Thyroid gland (tissue), 4 donors: Measurements from ENCODE around the gene TAPBPL. TPM values are rescaled to one million over a fixed set of nuclear protein-coding genes. Genes with fewer than 3 reads are reported as not detected.

Experiments
- DNase-seq, 2 donors: peaks; one replicate each; pipeline ENCODE4 v3.0.0-alpha.2; 2019
- H3K27ac ChIP-seq, 3 donors: fragments of 200-600 bp; sonication (generic); 1 replicate in 2 of 3; 2 replicates in 1 of 3; pipeline ENCODE4 v1.5.1; 2016 to 2019; ENCODE audit warnings: mild to moderate bottlenecking in 1 of 3, moderate library complexity in 1 of 3
- H3K27me3 ChIP-seq: fragments of 200-600 bp; sonication (generic); one replicate; pipeline ENCODE4 v1.5.1; 2019
- H3K36me3 ChIP-seq, 2 donors: fragments of 200-600 bp; sonication (generic); one replicate each; pipeline ENCODE4 v1.5.1; 2016 to 2019
- H3K4me1 ChIP-seq, 2 donors: fragments of 200-600 bp; sonication (generic); one replicate each; pipeline ENCODE4 v1.5.1; 2017 to 2019
- H3K4me3 ChIP-seq, 3 donors: fragments of 200-600 bp; sonication (generic); replicated peaks in 1 of 3; 1 replicate in 2 of 3; 2 replicates in 1 of 3; pipeline ENCODE4 v1.5.1; 2016; ENCODE audit warnings: mild to moderate bottlenecking in 1 of 3
- H3K9me3 ChIP-seq: fragments of 200-600 bp; sonication (generic); one replicate; pipeline ENCODE4 v1.5.1; 2017
- POLR2A ChIP-seq, 2 donors: fragments of 450-650 bp; IDR thresholded peaks; one replicate each; pipeline ENCODE4 v1.6.1; 2017; ENCODE audit warnings: antibody characterized with exemption in 2 of 2, mild to moderate bottlenecking in 2 of 2, moderate library complexity in 1 of 2
- WGBS, 2 donors: methylation state at CpG; one replicate each; pipeline ENCODE4 v1.1.5; 2017; 5-methylcytosine and 5-hydroxymethylcytosine counted together
- intact Hi-C: fragments of 100-400 bp; cut with DNase I; formaldehyde crosslinking; loops from one replicate; pipeline ENCODE4 v1.15.1; 2023
- total RNA-seq, 4 donors: library from RNA; depleted of rRNA; stranded (reverse); fragments of >200 nt; gene quantifications; one replicate each; pipeline ENCODE4 v1.2.3, GENCODE V29; 2016
- TF ChIP-seq, protein P1 (sequence below), 6 experiments: fragments of 200-600 bp in 3 of 6; fragments of 450-650 bp in 3 of 6; sonication (generic) in 3 of 6; IDR thresholded peaks; one replicate each; pipeline ENCODE4 v1.5.1; 2016 to 2019; ENCODE audit warnings: antibody characterized with exemption in 6 of 6, mild to moderate bottlenecking in 2 of 6, inconsistent platforms in 1 of 6, moderate library complexity in 1 of 6

Gene TAPBPL
- total RNA-seq, 4 donors from 2014 or later, result 29.3 to 70.1 (median 59.4) TPM

GRCh38 chr12:6508087-6508486 is 56.2 kb downstream of the TAPBPL start:
- no peaks in the 10 kb centered on the region for H3K4me1 ChIP-seq
- no peak for TF ChIP-seq POLR2A (IDR thresholded peaks at IDR 0.05)
- TF ChIP-seq, protein P1, sequence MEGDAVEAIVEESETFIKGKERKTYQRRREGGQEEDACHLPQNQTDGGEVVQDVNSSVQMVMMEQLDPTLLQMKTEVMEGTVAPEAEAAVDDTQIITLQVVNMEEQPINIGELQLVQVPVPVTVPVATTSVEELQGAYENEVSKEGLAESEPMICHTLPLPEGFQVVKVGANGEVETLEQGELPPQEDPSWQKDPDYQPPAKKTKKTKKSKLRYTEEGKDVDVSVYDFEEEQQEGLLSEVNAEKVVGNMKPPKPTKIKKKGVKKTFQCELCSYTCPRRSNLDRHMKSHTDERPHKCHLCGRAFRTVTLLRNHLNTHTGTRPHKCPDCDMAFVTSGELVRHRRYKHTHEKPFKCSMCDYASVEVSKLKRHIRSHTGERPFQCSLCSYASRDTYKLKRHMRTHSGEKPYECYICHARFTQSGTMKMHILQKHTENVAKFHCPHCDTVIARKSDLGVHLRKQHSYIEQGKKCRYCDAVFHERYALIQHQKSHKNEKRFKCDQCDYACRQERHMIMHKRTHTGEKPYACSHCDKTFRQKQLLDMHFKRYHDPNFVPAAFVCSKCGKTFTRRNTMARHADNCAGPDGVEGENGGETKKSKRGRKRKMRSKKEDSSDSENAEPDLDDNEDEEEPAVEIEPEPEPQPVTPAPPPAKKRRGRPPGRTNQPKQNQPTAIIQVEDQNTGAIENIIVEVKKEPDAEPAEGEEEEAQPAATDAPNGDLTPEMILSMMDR (IDR thresholded peaks at IDR 0.05), result no peak
- H3K27ac ChIP-seq, result no peak overlapping the region
- H3K27me3 ChIP-seq, result no peaks in the 10 kb centered on the region
- intact Hi-C loops, result no loop called here
- peaks cover 10 to 19% of the 10 kb centered on the region in 2 donors for H3K36me3 ChIP-seq
- no peaks in the 10 kb centered on the region for H3K9me3 ChIP-seq
- H3K4me3 ChIP-seq, result no peak overlapping the region
- DNase-seq, result no peak
- WGBS, 2 donors, result 81 to 83% methylated on average over 7 of the region's 7 CpGs

Other genes with a start within 250 kb of the TAPBPL start
- gene PLEKHG6, start 141.4 kb upstream of the TAPBPL start, total RNA-seq, result 100 to 1,000 TPM in 1 of 4 donors, 10 to 100 TPM in 1, 1 to 10 TPM in 2; 4.0 to 325 (median 14.1) TPM
- gene TNFRSF1A, start 110.0 kb upstream of the TAPBPL start, total RNA-seq, result 100 to 1,000 TPM; 131 to 185 (median 150) TPM
- 100 to 1,000 TPM; 229 to 449 (median 336) TPM for gene SCNN1A, start 76.5 kb upstream of the TAPBPL start, total RNA-seq
- 100 to 1,000 TPM; 152 to 215 (median 178) TPM for gene LTBR, start 67.9 kb upstream of the TAPBPL start, total RNA-seq
- gene CD27, start 7.1 kb upstream of the TAPBPL start, total RNA-seq, result 10 to 100 TPM in 1 of 4 donors, 1 to 10 TPM in 3; 2.7 to 10.8 (median 6.4) TPM
- 10 to 100 TPM in 3 of 4 donors, 1 to 10 TPM in 1; 7.5 to 25.9 (median 12.8) TPM for gene VAMP1, start 18.6 kb downstream of the TAPBPL start, total RNA-seq
- gene MRPL51, start 41.2 kb downstream of the TAPBPL start, total RNA-seq, result 10 to 100 TPM; 16.7 to 84.6 (median 46.9) TPM
- 10 to 100 TPM; 22.4 to 31.8 (median 28.6) TPM for gene NCAPD2, start 42.1 kb downstream of the TAPBPL start, total RNA-seq
- 1,000 to 10,000 TPM; 1,191 to 3,596 (median 1,852) TPM for gene GAPDH, start 82.5 kb downstream of the TAPBPL start, total RNA-seq
- 10 to 100 TPM in 1 of 4 donors, 1 to 10 TPM in 3; 5.0 to 10.2 (median 7.5) TPM for gene IFFO1, start 104.0 kb downstream of the TAPBPL start, total RNA-seq
- gene NOP2, start 116.2 kb downstream of the TAPBPL start, total RNA-seq, result 10 to 100 TPM; 23.0 to 50.8 (median 35.6) TPM
- gene CHD4, start 155.3 kb downstream of the TAPBPL start, total RNA-seq, result 100 to 1,000 TPM; 152 to 337 (median 263) TPM
- 1 to 10 TPM in 3 of 4 donors, under 1 TPM in 1; 0.78 to 8.1 (median 3.5) TPM for gene LPAR5, start 183.9 kb downstream of the TAPBPL start, total RNA-seq
- gene ACRBP, start 195.4 kb downstream of the TAPBPL start, total RNA-seq, result 10 to 100 TPM in 2 of 4 donors, 1 to 10 TPM in 2; 8.9 to 11.4 (median 10.4) TPM
- 10 to 100 TPM; 52.7 to 85.1 (median 67.2) TPM for gene ING4, start 211.1 kb downstream of the TAPBPL start, total RNA-seq
- gene ZNF384, start 237.3 kb downstream of the TAPBPL start, total RNA-seq, result 10 to 100 TPM; 41.9 to 72.8 (median 53.1) TPM
- gene PIANP, start 248.8 kb downstream of the TAPBPL start, total RNA-seq, result under 1 TPM in 2 of 4 donors, not detected in 2; 0.11 to 0.39 TPM